Superior temporal gyrus (tissue), 1 donor: ENCODE measurements around the gene ELMO2.
A peak's percentile ranks its signal among the peaks of the same experiment; 100 is the strongest.

ENCODE experiments used
- DNase-seq: peaks from one replicate; pipeline ENCODE4 v3.0.0-alpha.2; 2016; ENCODE audit errors: extremely low spot score

Gene ELMO2

GRCh38 chr20:46367234-46367633 lies 39.2 kb downstream of the ELMO2 start:
- no peak for DNase-seq

GRCh38 chr20:46366826-46367225 lies 39.6 kb downstream of the ELMO2 start:
- no peak for DNase-seq

- DNase-seq = no peak
These were observed 40.8 kb downstream of the ELMO2 start for GRCh38 chr20:46365487-46366220.

- peak; percentile 59 for DNase-seq
These were observed 41.5 kb downstream of the ELMO2 start for GRCh38 chr20:46364670-46365486.

- DNase-seq = peak; percentile 83
These were observed 42.3 kb downstream of the ELMO2 start for GRCh38 chr20:46363874-46364669.

GRCh38 chr20:46362921-46363867 lies 43.2 kb downstream of the ELMO2 start:
- no peak for DNase-seq

GRCh38 chr20:46361811-46362210 lies 44.6 kb downstream of the ELMO2 start:
- no peak for DNase-seq

GRCh38 chr20:46361381-46361780 lies 45.0 kb downstream of the ELMO2 start:
- DNase-seq = no peak

DNA sequence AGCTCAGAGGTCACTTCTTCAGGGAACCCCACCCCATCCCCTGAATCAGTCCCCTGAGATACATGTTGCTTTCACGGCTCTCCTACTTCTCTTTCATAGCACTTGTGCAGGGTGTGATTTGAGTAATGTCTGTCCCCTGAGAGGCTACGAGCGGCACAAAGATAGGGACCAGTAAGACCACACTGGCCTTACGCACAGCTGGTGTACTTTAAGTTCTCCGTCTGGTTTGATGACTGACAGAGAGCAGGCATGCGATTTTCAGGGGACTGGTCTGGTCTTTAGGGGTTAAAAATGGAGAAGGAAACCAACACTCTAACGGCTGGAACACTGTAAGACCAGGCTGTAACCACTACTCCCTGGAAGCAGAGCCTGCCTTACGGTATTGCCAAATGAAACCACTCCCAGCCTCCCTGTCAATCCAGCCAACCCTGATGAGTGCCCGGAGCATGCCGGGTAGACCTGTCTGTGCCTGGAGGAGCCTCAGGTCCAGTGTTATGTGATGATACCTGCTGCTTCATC lies 47.1 kb downstream of the ELMO2 start:
- DNase-seq = no peak

DNA sequence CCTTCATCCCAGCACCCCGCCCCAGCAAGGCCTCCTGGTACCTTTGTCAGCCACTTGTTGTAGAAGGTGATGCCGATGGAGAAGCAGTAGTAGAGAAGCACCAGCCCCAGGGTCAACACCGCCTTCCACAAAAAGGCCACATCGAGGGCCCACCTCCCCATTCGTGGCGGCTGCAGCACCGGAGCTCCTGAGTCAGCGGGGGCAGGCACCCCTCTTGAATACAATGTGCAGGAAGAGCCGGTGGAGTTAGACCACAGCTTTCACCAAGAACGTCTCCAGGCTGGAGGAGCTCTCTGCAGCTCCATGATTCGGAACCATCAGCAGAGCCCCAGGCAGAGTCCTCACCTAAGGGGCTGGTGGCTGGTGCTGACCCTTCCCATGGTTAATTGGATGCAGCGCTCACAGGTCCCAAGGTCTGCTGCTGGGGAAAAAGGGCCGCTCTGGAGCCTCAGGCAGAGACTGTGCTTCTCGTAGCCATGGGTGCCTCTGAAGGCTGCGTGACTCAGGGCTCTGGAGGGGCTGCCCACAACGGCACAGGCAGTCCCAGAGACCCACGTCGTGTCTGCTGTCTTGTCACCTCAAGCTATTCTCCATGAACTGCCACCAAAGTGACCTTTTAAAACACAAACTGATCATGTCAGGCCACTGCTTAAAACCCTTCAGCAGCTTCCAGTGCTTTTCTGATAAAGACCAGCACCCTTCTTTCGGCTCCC lies 47.9 kb downstream of the ELMO2 start:
- no peak for DNase-seq

GRCh38 chr20:46357030-46357514 lies 49.3 kb downstream of the ELMO2 start:
- no peak for DNase-seq

DNA sequence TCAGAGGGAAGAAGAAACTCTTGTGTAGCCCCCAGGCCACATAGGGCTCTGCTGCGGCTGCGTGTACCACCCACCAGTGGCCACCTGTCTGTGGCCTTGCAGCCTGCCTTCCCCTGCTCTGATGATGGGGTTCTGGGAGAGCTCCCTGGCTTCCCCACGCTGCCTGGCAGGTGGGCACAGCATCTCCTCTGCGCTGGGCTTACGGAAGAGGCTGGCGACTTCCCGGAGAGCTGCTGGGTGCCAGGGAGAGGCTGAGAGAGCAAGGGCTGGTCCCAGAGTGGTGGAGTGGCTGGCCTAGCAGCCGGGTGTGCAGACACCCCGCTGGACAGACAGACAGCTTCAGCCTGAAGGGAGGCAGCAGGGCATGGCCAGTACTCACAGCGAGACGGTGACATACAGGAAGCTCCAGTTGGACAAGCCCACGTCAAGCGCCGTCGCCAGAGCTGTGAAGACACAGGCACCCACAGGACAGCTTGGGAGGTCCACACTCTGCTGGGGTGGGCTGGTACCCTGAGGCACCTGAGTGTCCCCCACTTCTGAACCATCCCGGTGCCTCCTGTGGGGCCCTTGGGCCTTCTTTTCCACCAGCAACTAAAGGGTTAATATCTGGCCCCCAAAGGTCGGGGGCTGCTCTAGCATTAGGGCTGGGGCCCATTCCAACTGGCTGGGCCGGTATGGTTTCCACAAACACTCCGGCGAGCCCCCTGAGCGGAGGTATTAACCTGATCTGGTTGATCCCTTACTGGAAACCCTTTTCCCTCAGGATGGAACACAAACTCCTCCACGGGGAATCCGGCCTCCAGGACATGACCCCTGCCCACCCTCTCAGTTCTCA lies 50.0 kb downstream of the ELMO2 start:
- no peak for DNase-seq

GRCh38 chr20:46355778-46356177 lies 50.6 kb downstream of the ELMO2 start:
- no peak for DNase-seq

- DNase-seq = no peak
These were observed 51.3 kb downstream of the ELMO2 start for GRCh38 chr20:46354920-46355654.

- DNase-seq = no peak
These were observed 52.2 kb downstream of the ELMO2 start for GRCh38 chr20:46354207-46354555.

DNA sequence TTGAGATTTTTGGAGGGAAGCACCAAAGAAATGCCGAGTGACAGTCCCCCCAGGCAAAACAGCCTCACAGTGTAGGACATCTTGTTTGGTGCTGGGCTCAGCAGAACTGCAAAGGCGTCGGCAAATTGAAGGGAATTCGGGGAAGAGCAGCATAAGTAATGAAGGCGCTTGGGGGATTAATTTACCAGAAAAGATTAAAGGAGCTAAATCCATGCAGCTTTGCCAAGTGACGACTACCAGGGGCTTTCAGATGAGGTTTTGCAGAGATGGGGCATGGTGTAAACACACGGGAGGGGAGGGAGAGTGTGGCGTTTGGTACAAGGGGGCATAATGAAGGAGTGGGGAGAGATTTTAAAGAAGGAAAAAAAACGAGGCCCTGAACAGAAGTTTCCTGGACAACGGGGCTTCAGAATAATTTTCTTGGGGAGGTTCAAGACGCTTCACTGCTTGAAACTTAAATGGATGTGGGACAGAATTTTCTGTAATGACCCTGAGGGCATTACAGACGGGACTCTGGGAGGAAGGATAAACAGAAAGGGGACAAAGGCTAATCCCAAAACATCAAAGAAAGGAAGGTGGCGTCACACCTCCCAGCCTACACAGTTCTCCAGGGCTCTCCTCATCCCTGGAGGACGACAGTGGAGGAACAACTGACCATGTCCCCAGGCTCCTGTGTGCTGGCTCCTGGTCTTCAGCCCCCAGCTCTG lies 52.8 kb downstream of the ELMO2 start:
- no peak for DNase-seq

DNA sequence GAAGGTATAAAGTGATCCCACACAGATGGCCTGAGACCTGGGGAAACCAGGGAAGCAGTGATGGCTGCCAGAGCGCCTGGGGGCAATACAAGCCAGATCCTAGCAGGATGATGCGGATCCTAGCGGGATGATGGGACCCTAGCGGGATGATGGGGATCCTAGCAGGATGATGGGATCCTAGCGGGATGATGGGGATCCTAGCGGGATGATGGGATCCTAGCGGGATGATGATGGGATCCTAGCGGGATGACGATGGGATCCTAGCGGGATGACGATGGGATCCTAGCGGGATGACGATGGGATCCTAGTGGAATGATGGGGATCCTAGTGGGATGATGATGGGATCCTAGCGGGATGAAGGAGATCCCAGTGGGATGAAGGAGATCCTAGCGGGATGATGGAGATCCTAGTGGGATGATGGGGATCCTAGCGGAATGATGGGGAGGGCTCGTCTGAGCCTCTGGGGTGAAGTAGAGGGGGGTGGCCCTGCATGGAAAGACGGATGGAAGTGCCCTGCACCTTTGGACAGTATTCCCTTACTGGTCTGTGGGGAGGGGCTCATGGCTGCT lies 54.0 kb downstream of the ELMO2 start:
- no peak for DNase-seq
